Endothelial cell of umbilical vein (primary cell): Measurements from ENCODE around the gene ENAH. TPM values are rescaled to one million over a fixed set of nuclear protein-coding genes. Genes with fewer than 3 reads are reported as not detected.

Experiments used
- BruUV-seq: library from RNA; stranded (reverse); fragments of 400-500 nt; replicated peaks from 2 replicates; lab custom pipeline; 2021; lab: Mats Ljungman, UMichigan
- CTCF ChIA-PET: fragments of 300-600, 350-600 bp; sonication (Branson Sonifier 250); formaldehyde crosslinking; loops from one replicate; lab custom pipeline; 2021; ENCODE audit warnings: antibody characterized with exemption, inconsistent platforms; lab: Charles Lee
- POLR2A ChIA-PET: fragments of 300-600, 350-600 bp; sonication (Branson Sonifier 250); formaldehyde crosslinking; loops from one replicate; lab custom pipeline; 2021; ENCODE audit warnings: antibody characterized with exemption, inconsistent platforms; lab: Charles Lee
- DNase-seq: peaks from one replicate; pipeline ENCODE4 v3.0.0-alpha.2; 2011; ENCODE audit warnings: low read depth, low spot score
- FAIRE-seq: peaks from 2 replicates; lab custom pipeline; 2011; peaks lifted over from hg19 to GRCh38; lab: Jason Lieb, UNC
- H2AFZ ChIP-seq: 2 replicates; pipeline ENCODE4 v1.6.0; 2012; ENCODE audit warnings: low read depth, low read length, control low read depth, inconsistent platforms
- H3K27ac ChIP-seq: 2 replicates; pipeline ENCODE4 v1.5.1; 2011; ENCODE audit warnings: low read depth, mild to moderate bottlenecking, control low read depth, low read length, moderate library complexity; ENCODE audit not compliant: insufficient read depth
- H3K27me3 ChIP-seq, 2 experiments: 2 replicates each; pipeline versions ENCODE4 v1.6.0 to v1.6.1; 2011; ENCODE audit warnings: low read length in 2 of 2, mixed read lengths in 1 of 2; ENCODE audit not compliant: control insufficient read depth in 2 of 2, insufficient read depth in 2 of 2
- H3K36me3 ChIP-seq, 2 experiments: 2 replicates in 1 of 2; 3 replicates in 1 of 2; pipeline ENCODE4 v1.5.1; 2011; ENCODE audit warnings: low read length in 2 of 2, mild to moderate bottlenecking in 1 of 2, moderate library complexity in 1 of 2; ENCODE audit not compliant: control insufficient read depth in 2 of 2, insufficient read depth in 2 of 2; ENCODE audit errors: extremely low read depth in 1 of 2
- H3K4me1 ChIP-seq: 3 replicates; pipeline ENCODE4 v1.5.1; 2011; ENCODE audit warnings: mild to moderate bottlenecking, low read length; ENCODE audit not compliant: control insufficient read depth, insufficient read depth; ENCODE audit errors: extremely low read depth
- H3K4me2 ChIP-seq: 2 replicates; pipeline ENCODE4 v1.6.1; 2011; ENCODE audit warnings: low read length, control low read depth, mixed read lengths; ENCODE audit not compliant: insufficient read depth
- H3K4me3 ChIP-seq, 3 experiments: fragments of 200-600 bp in 1 of 3; sonication (generic), shearing (Covaris generic) in 1 of 3; replicated peaks in 1 of 3; 2 replicates each; pipeline ENCODE4 v1.5.1; 2011 to 2016; ENCODE audit warnings: control low read depth in 3 of 3, low read length in 3 of 3, mild to moderate bottlenecking in 2 of 3, inconsistent platforms in 1 of 3, low read depth in 1 of 3, moderate library complexity in 1 of 3; ENCODE audit not compliant: insufficient read depth in 1 of 3
- H3K79me2 ChIP-seq: 2 replicates; pipeline ENCODE4 v1.6.0; 2012; ENCODE audit warnings: low read length, inconsistent platforms; ENCODE audit not compliant: control insufficient read depth, insufficient read depth
- H3K9ac ChIP-seq: replicated peaks from 2 replicates; pipeline ENCODE3; 2011; ENCODE audit warnings: low read length, control low read depth; ENCODE audit not compliant: insufficient read depth; ENCODE audit errors: extremely low read depth
- H3K9me1 ChIP-seq: replicated peaks from 3 replicates; pipeline ENCODE4 v1.6.0; 2011; ENCODE audit warnings: mild to moderate bottlenecking, low read length; ENCODE audit not compliant: control insufficient read depth, insufficient read depth; ENCODE audit errors: extremely low read depth
- H3K9me3 ChIP-seq: replicated peaks from 2 replicates; pipeline ENCODE4 v1.5.1; 2012; ENCODE audit warnings: low read length, inconsistent platforms; ENCODE audit not compliant: control insufficient read depth, insufficient read depth
- H4K20me1 ChIP-seq: replicated peaks from 2 replicates; pipeline ENCODE3; 2011; ENCODE audit warnings: mild to moderate bottlenecking, low read length; ENCODE audit not compliant: control insufficient read depth, insufficient read depth; ENCODE audit errors: extremely low read depth
- CTCF ChIP-seq, 2 donors: IDR thresholded peaks; 1 replicate in 1 of 2; 2 replicates in 1 of 2; pipeline ENCODE4 v1.5.1; 2011; ENCODE audit warnings: low read length in 2 of 2, mild to moderate bottlenecking in 2 of 2, moderate library complexity in 2 of 2, control low read depth in 1 of 2, inconsistent platforms in 1 of 2, low read depth in 1 of 2; ENCODE audit not compliant: insufficient read depth in 1 of 2; ENCODE audit errors: extremely low read depth in 1 of 2
- EZH2 ChIP-seq: IDR thresholded peaks from 2 replicates; pipeline ENCODE4 v1.6.1; 2012; ENCODE audit warnings: borderline replicate concordance, low read depth, mild to moderate bottlenecking, moderate library complexity, low read length, inconsistent platforms; ENCODE audit not compliant: severe bottlenecking
- FOS ChIP-seq: IDR thresholded peaks from 2 replicates; pipeline ENCODE4 v1.6.1; 2011; ENCODE audit warnings: mild to moderate bottlenecking, low read length, moderate library complexity, borderline replicate concordance; ENCODE audit not compliant: insufficient read depth
- GATA2 ChIP-seq: IDR thresholded peaks from 2 replicates; pipeline ENCODE4 v1.7.0; 2011; ENCODE audit warnings: low read depth, mild to moderate bottlenecking, moderate library complexity, mixed read lengths, low read length; ENCODE audit not compliant: insufficient read length, insufficient read depth
- JUN ChIP-seq: IDR thresholded peaks from 2 replicates; pipeline ENCODE4 v1.6.1; 2011; ENCODE audit warnings: borderline replicate concordance, low read depth; ENCODE audit not compliant: insufficient read length, insufficient read depth
- MAX ChIP-seq: IDR thresholded peaks from 2 replicates; pipeline ENCODE4 v1.6.1; 2011; ENCODE audit not compliant: insufficient read depth, insufficient read length
- MYC ChIP-seq: IDR thresholded peaks from one replicate; pipeline ENCODE4 v1.6.1; 2011; ENCODE audit warnings: mild to moderate bottlenecking, low read depth, low read length
- POLR2A ChIP-seq: IDR thresholded peaks from 2 replicates; pipeline ENCODE4 v1.6.1; 2012; ENCODE audit warnings: low read depth, mild to moderate bottlenecking, control low read depth, low read length
- POLR2AphosphoS5 ChIP-seq: IDR thresholded peaks from 2 replicates; pipeline ENCODE4 v1.6.1; 2012; ENCODE audit warnings: low read depth, mild to moderate bottlenecking, control low read depth, low read length, moderate library complexity; ENCODE audit not compliant: insufficient read depth
- dilution Hi-C: fragments of 300-500 bp; cut with MboI; formaldehyde crosslinking; loops from one replicate; pipeline ENCODE4 v1.15.0; 2019; ENCODE audit warnings: low sequenced_read_pairs; ENCODE audit not compliant: extremely low pct_ligation_motif_present
- intact Hi-C: fragments of 100-400 bp; cut with micrococcal nuclease; formaldehyde crosslinking; loops from one replicate; pipeline ENCODE4 v1.10.0; 2022
- polyA plus RNA-seq, 4 experiments: library from polyadenylated mRNA; depleted of rRNA in 3 of 4; stranded (reverse) in 3 of 4; unstranded in 1 of 4; fragments of >200 nt; gene quantifications; 2 replicates each; pipeline versions ENCODE4 v1.2.1 to v1.2.3, GENCODE V29; 2011 to 2012; ENCODE audit warnings: missing spikeins in 1 of 4
- total RNA-seq: library from RNA; stranded (reverse); gene quantifications from 2 replicates; pipeline ENCODE4 v1.2.3, GENCODE V29; 2021

Gene ENAH
- total and polyA plus RNA-seq, 2 donors (not counting 3 experiments of a cell fraction or from before 2014, with no cell fraction given) = 19.9 to 95.6 TPM

- H3K79me2 ChIP-seq = no peaks in the 10 kb centered on the region
Measured at GRCh38 chr1:225508538-225509375, 144.2 kb downstream of the ENAH start.

GRCh38 chr1:225506727-225507126, 146.2 kb downstream of the ENAH start:
- no peak overlapping the region for H3K27ac ChIP-seq
- H2AFZ ChIP-seq = no peak overlapping the region
- peaks cover 2 to 4% of the 10 kb centered on the region in 2 experiments for H3K36me3 ChIP-seq
- TF ChIP-seq MAX (no peak), POLR2A (no peak), CTCF (IDR thresholded peaks at IDR 0.05; ENCODE audit: extremely low read depth in 1 of 2, insufficient read depth in 1 of 2, low read depth in 1 of 2, low read length in 2 of 2) (no peak), MYC (no peak), EZH2 (no peak), POLR2AphosphoS5 (no peak), GATA2 (no peak), JUN (no peak), FOS (no peak)
- H3K27me3 ChIP-seq = no peaks in the 10 kb centered on the region
- H3K79me2 ChIP-seq = no peaks in the 10 kb centered on the region
- H4K20me1 ChIP-seq = no peaks in the 10 kb centered on the region
- no peak overlapping the region for H3K9ac ChIP-seq
- intact Hi-C loops (loop anchor here (5.0 kb wide), 1 partner anchor 256 kb away; no protein-coding TSS in a partner anchor), dilution Hi-C loops (no loop called here)
- no peaks in the 10 kb centered on the region for H3K9me1 ChIP-seq
- no TSS peak for BruUV-seq
- DNase-seq (no peak), FAIRE-seq (no peak)
- CTCF ChIA-PET = interaction anchor here (1.0 to 3.4 kb wide), 6 partner anchors 13 to 271 kb away, joined by 4 to 19 read pairs (median 5); partner anchors contain the start of gene SRP9
- H3K4me3 ChIP-seq = no peak overlapping the region
- H3K4me2 ChIP-seq = no peak overlapping the region
- POLR2A ChIA-PET = interaction anchor here (1.4 kb wide), 1 partner anchor 271 kb away, joined by 4 read pairs; the partner anchor contains the start of gene SRP9
- H3K4me1 ChIP-seq = peaks cover 23% of the 10 kb centered on the region
- no peaks in the 10 kb centered on the region for H3K9me3 ChIP-seq

More at GRCh38 chr1:225508538-225509375, 144.2 kb downstream of the ENAH start:
- DNase-seq = peak; percentile 97
- intact Hi-C loops (loop anchor here (1.0 to 5.0 kb wide), 2 partner anchors 145 to 254 kb away; partner anchors contain the start of gene ENAH), dilution Hi-C loops (no loop called here)
- Histone ChIP-seq H3K4me1 (peaks cover 23% of the 10 kb centered on the region), H4K20me1 (no peaks in the 10 kb centered on the region), H2AFZ (no peak overlapping the region), H3K9me3 (no peaks in the 10 kb centered on the region), H3K9me1 (no peaks in the 10 kb centered on the region), H3K27me3 (no peaks in the 10 kb centered on the region), H3K9ac (peak overlapping the region; percentile 48), H3K4me3 (no peak overlapping the region), H3K36me3 (peaks cover 4 to 5% of the 10 kb centered on the region in 2 experiments), H3K4me2 (peak overlapping the region; percentile 56), H3K27ac (peak overlapping the region; percentile 72)
- ChIA-PET CTCF (interaction anchor here (0.6 to 3.4 kb wide), 18 partner anchors 9 to 466 kb away, joined by 3 to 19 read pairs (median 6); partner anchors contain the start of gene SRP9), POLR2A (interaction anchor here (0.7 kb wide), 1 partner anchor 372 kb away, joined by 3 read pairs; no protein-coding TSS in a partner anchor)
- TF ChIP-seq EZH2 (no peak), POLR2AphosphoS5 (peak; percentile 73), FOS (peak; percentile 97), POLR2A (no peak), JUN (peak; percentile 99), GATA2 (peak; percentile 46)
- TSS peak; percentile 86 for BruUV-seq
- FAIRE-seq = peak; percentile 98
